GM19397 (cell line): ENCODE data around the gene KLHL2.

Source experiments
- ATAC-seq: cut with Tn5 transposase; IDR thresholded peaks from one replicate; pipeline ENCODE4 v1.9.1; 2021; ENCODE audit warnings: mild to moderate bottlenecking, moderate library complexity; ENCODE audit not compliant: unreplicated experiment

The KLHL2 gene

DNA sequence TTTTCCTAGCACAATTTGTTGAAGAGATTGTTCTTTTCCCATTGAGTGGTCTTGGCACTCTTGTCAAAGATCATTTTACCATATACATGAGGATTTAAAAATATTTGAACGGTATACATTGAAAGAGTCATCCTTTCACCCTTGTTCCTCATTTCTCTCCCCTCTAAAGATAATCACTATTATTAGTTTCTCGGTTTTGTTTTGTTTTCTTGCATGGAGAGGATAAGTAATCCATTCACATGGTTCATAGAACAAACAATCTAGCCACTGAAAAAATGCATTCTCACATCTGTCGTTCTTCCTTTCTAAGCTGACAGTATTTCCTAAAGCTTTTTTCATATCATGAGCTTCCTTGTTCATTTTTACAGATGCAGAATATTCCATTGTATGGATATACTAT lies 80.9 kb downstream of the KLHL2 start:
- peak; percentile 53 for ATAC-seq

DNA sequence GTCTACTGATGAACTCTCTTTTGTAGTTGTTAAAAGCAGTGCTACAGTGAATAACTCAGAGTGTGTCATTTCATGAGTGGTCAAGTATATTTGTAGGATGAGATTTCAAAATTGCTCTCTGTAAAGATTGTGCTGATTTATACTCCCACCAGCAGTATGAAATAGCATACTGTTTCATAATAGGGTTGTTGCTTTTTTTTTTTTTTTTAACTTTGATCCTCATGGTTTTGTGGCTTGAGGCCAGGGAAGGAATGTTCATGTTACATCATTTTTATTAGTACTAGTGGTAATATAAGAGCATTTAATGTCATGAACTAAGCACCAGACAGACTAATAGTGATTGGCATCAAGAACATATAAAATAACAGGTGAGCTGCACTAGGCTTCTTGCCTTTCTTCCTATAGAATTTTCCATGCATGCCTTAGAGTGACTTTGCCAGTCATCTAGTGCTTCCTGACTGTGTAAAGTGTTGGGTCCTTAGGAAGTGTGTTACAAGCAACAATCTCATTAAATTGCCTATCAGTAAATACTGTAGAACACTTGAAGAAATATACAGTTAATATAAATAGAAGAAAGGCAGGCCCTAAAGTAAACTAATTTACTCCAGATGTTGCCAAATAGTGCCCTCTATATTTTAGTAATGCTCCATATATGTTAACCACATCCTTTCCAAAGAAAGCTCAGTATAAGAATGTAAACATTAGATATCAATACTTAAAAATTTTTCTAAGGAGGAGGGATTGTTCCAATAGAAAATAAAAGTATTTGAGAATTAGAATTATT lies 81.5 kb downstream of the KLHL2 start:
- peak; percentile 25 for ATAC-seq

DNA sequence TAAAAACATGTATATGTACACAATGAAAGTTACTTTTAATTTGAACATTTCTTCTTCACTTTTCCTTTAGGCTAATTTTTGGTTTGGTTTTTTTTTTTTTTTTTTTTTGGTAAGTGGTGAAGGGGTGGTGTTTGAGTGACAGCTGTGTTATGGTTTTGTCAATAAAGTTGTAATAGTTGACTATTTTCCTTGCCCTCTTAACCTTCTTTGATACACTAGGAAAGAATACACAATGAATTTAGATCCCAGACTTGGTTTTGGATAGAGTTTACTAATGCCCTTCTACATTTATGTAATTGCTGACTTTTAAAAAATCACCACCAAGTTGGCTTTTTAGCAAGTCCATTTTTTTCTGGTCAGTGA lies 82.0 kb downstream of the KLHL2 start:
- ATAC-seq = no peak

DNA sequence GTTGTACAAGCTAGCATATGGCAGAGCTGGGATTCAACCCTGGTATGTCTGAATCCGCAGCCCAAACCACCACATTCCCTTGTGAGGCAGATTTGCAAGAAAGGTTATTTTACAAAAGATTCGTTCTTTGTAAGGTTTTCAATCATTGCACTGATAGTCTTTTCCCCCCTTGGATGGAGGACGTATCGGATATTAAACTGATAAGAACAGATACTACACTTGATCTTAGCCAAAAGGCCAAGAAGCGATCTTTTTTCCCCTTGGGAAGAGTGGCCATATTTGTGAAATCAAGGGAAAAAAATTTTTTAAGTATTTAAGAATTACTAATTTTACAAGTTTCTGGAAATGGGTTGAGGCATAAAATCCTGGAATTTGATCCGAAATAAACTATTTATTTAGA lies 85.7 kb downstream of the KLHL2 start:
- ATAC-seq = no peak

DNA sequence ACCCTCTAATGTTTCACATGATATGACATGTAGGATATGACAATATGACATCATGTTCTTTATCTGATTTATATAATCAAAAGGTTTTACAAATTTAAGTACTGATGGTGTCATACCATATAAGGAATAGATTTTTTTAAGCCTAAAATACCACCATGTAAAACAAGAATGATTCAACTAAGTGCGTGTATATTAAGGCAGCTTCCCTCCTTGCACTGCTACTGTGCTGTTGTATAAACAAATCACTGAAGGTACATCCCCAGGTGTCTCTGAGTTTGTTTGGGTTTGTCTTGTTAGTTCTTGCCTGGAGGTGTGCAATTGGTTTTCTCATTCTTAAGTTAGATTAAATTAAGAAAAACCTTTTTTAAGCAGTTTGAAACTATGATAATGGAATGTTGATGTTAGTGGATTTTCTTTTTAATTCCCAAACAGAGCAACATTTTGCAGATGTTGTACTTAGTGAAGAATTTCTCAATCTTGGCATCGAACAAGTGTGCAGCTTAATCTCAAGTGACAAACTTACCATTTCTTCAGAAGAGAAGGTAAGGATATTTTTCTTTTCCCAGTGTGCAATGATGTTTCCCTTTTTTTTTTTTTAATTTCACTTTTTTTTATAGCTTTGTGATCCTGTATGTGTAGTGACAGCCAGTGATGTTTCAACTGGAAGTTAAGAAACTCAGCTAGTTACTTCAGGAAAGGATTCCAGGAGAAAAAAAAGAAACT lies 86.7 kb downstream of the KLHL2 start:
- no peak for ATAC-seq

DNA sequence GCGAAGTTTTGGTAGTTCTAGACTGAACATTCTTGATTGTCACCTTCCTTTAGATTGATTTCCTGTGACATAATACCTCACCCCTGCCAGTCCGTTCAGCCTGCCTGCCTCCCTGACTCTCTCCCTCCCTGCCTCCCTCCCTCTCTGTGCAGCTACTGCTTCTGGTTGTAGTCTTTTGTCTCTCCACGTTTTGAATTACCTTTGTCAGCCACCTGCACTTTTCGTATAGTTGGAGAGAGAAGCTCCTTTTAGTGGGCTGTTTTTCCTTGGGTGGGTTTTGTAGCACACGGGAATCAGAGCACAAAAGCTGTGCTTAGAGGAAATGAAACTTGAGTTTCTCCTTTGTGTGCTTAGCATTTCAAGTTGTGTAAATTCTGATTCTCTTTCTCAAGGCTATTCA lies 87.5 kb downstream of the KLHL2 start:
- peak; percentile 97 for ATAC-seq

DNA sequence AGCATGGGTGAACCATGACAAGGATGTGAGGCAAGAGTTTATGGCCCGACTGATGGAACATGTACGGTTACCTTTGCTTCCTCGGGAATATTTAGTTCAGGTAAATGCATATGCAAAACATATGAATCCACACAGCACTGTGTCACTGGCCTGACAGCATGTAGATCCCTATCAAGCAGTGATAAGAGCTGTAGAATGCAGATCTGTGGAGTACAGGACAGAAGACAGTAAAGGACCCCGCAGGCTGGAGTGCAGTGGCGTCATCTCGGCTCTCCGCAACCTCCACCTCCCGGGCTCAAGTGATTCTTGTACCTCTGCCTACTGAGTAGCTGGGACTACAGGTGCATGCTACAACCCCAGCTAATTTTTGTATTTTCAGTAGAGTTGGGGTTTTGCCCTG lies 90.3 kb downstream of the KLHL2 start:
- no peak for ATAC-seq

DNA sequence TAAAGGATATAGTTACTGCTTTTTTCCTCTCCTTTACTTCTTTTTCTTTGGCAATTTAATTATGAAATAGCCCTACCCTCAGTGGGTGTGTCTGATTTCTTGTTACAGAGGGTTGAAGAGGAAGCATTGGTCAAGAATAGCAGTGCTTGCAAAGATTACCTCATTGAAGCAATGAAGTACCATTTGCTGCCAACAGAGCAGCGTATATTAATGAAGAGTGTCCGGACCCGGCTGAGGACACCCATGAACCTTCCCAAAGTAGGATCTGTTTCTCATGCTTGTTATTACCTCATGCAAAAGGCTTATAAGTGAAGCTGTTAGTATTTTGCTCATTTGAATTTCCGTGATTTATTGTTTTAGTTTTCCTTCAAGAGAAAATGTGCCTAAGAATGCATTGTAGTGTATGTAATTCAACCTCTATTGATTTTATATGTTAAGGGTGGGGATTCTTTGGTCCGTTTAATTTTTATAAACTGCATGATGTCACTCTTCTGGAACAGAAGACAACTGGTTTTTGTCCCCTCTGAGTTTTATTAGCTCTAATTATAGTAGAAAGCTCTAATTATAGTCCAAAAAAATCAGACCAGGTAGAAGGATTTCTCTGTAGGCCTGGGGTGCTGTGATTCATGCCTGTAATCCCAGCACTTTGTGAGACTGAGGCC lies 92.2 kb downstream of the KLHL2 start:
- no peak for ATAC-seq

DNA sequence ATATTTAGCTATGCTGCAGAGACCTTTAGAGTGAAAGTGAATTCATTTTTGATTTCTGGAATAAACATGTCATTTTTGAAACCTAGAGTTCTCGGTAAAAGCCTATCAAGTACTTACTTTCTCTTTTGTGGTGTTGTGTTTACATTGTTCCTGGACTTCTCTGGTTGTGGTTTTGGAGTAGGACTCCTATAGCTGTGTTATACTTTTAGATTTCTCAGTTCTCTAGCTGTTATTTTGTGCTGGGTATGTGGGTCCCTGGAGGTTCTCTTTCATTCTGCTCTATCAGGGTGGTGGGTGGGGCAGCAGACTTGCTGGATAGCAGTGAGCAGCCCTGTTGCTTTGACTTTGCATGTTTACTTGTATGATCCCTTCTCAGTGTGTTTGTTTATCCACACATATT lies 94.5 kb downstream of the KLHL2 start:
- peak; percentile 77 for ATAC-seq

DNA sequence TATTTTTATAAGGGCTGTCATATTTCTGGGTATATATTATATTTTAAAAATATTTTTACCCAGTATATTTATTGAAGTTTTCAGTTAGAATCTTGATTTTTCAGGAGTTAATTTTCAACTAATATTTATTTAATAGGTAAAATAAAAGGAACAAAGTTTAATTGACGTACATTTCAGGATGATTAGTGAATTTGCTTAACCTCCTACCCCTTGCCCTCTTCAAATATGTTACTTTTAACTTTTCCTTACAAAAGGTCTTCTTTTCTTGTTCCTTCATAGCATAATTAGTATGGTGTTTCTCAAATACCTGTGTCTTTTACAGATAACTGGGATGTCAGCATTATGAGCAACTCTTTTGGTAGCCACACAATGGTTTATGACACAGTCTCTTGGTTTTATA lies 95.3 kb downstream of the KLHL2 start:
- ATAC-seq = no peak

DNA sequence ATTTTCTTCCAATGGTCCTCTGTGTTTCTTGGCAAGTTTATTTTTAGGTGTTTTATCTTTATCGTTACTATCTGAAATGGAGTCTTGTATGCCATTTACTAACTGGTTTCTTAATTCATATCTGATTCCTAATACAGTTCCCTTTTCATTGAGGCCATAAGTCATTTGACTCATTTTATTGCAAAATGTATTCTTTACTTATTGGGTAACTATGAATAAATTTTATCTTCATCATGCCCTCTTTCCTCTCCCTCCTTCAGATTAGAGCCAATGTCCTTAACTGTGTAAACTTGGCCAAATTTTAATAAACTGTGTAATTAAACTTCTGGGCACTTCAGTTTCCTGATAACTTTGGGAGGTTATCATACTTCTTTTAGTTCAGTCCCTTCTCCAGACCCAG lies 100.8 kb downstream of the KLHL2 start:
- no peak for ATAC-seq

DNA sequence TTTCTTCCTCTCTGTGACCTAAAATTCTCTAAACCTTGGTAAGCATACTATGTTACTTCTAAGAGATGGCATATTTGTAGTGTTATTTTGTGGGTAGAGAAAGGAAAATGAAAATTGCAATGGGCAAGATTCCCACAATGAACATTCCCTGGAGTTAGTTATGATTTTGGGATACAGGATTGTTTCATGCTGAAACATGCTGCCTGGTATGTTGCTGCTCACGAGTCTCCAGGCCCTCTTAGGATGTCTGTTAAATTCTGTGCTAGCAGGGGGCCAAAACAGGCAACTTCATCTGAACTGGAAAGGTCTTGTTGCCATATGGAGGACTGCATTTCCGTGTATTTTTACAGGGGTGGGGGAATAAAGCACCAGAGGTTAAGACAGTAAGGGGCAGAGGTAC lies 101.2 kb downstream of the KLHL2 start:
- no peak for ATAC-seq

DNA sequence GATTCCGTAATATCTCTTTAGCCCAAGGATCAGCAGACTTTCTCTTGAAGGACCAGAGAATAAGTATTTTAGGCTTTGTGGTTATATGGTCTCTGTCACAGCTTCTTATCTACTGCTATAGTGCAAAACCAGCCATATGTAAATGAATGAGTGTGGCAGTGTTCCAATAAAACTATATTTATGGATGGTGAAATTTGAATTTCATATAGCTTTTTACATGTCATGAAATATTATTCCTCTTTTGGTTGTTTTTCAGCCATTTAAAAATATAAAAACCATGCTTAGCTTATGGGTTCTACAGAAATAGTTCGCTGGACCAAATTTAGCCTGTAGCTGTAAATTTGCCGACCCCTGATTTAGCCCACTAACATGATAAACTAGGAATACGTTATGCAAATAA lies 102.1 kb downstream of the KLHL2 start:
- no peak for ATAC-seq

DNA sequence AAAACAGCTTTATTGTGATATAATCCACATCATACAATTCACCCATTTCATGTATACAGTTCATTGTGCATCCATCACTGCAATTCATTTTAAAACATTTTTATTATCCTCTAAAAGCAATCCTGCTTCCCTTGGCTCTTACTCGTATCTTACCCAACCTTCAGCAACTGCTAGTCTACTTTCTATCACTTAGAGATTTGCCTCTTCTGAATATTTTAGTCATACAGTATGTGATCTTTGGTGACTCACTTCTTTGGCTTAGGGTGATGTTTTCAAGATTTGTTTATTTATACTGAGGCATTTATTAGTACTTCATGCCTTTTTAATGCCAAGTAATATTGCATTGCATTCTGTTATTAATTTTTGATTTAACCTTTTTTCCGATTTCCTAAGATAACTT lies 105.1 kb downstream of the KLHL2 start:
- no peak for ATAC-seq

DNA sequence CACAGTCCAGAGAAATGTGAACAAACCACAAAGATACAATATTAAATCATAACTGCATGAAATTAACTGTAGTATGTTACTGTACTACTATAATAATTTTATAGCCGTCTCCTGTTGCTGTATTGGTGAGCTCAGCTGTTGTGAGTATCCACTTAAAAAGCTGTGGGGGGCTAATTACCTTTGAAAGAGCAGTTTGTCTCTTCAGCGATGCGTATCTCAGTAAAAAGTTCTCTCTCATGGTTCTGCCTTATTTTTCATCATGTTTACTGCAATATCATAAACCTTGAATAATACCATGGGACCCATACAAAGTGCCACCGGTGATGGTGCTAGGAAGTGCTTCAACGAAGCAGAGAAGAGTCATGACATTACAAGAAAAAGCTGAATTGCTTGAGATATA lies 111.7 kb downstream of the KLHL2 start:
- no peak for ATAC-seq

DNA sequence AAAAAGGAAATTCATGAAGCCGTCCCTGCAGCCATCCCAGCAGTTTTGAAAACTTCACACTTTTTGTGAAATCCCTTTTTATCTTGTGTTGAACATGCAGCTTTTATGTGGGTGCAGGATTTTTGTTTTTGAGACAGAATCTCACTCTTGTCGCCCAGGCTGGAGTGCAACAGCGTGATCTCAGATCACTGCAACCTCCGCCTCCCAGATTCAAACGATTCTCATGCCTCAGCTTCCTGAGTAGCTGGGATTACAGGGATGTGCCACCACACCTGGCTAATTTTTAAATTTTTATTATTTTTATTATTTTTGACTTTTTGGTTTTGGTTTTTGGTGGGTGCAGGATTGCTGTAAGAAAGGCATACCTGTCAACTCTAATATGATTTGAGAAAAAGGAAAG lies 112.1 kb downstream of the KLHL2 start:
- no peak for ATAC-seq

DNA sequence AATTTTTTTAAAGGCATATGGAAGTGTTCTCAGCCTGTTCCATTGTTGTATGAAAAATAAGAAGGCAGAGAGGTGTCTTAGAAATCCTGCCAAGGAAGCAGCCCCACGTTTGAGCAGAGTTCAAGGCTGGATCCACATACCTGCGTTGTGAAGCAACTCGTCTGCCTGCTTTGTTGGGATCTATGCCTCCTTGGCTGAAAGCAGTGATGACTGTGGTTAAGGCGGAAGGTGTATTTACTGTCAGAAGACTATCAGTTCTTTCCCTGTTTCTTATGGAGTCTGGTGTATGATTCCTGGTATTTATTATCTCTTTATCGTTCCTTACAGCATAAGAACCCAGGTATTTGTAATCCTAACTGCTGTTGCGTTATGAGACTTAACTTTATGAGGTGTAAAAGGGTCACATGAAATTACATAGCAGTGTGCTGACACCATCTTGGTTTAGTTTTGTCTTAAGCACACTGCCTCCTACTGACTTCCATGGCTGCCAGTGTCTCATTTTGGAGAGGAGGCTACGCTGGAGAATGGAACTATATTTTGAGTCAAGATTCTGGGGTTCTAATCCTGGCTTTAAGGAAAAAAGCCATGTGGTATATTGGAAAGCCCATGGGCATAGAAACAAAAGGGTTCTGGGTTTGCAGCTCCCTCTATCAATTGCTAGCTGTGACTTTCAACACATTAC lies 117.0 kb downstream of the KLHL2 start:
- ATAC-seq = no peak

DNA sequence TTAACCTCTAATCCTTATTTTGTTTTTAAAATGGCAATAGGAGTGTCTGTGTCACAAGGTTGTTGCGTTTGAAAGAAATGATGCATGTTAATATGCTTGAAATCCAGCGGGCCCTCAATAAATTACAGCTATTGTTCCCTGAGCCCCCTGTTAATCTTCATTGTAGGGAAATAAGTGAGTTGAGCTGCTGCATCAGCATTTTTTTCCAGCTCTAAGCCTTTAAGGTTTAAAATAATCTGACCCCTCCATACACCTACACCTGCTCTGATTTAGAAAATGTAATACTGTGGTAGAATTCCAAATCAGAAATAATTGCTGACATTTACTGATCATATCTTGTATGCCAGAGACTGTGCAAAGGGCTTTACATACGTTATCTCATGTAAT lies 117.5 kb downstream of the KLHL2 start:
- no peak for ATAC-seq

DNA sequence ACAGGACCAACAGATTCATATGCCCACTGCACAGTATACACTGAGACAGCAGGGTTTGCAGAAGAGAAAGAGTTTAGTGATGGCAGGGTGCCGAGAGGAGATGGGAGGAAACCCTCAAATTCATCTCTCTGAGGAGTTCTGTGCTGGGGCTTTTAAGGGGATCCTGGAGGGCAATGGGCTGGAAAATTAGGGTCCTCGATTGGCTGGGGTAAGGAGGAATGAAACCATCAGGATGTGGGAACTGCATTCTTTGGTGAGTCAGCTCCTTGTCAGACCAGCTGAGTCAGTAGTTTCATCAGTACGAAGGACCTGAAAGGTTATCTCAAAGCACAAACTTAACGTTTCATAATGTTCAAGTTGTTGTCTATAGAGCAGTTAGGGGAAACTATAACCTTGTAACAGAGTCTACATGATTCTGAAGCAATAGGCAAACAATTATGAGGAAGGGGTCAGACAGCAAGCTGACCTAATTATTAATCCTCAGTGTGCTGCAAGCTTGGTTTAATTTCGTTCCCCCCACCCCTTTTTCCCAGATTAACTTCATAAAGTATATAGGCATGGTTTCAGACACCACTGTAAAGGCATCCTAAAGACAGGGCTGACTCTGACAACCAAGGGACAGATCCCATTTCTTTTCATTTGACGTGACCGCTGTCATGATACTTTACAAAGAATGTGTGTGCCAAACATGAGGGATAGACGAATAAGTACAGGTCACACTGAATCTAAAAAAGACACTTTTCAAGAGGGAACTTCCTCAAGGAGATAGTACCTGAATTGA lies 118.6 kb downstream of the KLHL2 start:
- ATAC-seq = no peak

DNA sequence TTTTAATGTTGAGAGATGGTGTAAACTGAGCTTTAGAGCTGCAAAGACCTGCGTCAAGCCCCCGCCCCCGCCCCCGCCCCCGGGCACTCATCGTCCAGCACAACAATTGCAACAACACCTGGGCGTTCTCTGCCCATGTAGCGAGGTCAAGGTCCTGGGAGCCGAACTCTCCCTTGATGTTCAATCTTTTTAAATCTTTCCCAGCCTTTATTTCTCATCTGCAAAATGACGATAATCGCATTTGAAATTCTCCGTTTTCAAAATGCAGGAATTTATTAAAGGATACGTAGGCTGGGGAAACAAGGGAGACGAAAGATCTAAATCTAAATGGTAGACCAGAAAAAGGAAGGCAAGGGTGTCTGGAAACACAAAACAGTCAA lies 119.5 kb downstream of the KLHL2 start:
- no peak for ATAC-seq
